Esophagus muscularis mucosa (tissue), 4 donors: ENCODE results near the gene ALKBH4.

ENCODE experiments used
- EP300 ChIP-seq: sonication (generic); formaldehyde crosslinking; IDR thresholded peaks from one replicate; pipeline ENCODE4 v1.6.1; 2017; ENCODE audit warnings: antibody characterized with exemption
- POLR2A ChIP-seq: fragments of 450-650 bp; IDR thresholded peaks from one replicate; pipeline ENCODE4 v1.6.1; 2017; ENCODE audit warnings: antibody characterized with exemption, moderate library complexity, mild to moderate bottlenecking, low read depth
- POLR2AphosphoS5 ChIP-seq, 2 donors: sonication (generic); formaldehyde crosslinking; IDR thresholded peaks; one replicate each; pipeline ENCODE4 v1.6.1; 2017; ENCODE audit warnings: antibody characterized with exemption in 2 of 2
- TF ChIP-seq, protein P1 (sequence below), 3 experiments: fragments of 200-600 bp in 2 of 3; fragments of 450-650 bp in 1 of 3; sonication (generic) in 2 of 3; IDR thresholded peaks; one replicate each; pipeline ENCODE4 v1.5.1; 2017 to 2019; ENCODE audit warnings: antibody characterized with exemption in 3 of 3, mild to moderate bottlenecking in 2 of 3, moderate library complexity in 1 of 3

DNA sequence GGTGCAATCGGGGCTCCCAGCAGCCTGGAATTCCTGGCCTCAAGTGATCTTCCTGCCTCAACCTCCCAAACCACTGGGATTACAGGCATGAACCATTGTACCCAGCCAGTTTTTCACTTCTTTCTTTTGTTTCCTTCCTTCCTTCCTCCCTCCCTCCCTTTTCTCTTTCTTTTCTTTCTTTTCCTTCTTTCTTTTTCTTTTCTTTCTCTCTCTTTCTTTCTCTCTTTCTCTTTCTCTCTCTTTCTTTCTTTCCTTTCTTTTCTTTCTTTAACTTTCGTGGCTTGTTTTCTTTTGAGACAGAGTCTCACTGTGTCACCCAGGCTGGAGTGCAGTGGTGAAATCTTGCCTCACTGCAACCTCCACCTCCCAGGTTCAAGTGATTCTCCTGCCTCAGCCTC, 19.0 kb downstream of the ALKBH4 start:
- no peak for TF ChIP-seq EP300
- TF ChIP-seq, protein P1, sequence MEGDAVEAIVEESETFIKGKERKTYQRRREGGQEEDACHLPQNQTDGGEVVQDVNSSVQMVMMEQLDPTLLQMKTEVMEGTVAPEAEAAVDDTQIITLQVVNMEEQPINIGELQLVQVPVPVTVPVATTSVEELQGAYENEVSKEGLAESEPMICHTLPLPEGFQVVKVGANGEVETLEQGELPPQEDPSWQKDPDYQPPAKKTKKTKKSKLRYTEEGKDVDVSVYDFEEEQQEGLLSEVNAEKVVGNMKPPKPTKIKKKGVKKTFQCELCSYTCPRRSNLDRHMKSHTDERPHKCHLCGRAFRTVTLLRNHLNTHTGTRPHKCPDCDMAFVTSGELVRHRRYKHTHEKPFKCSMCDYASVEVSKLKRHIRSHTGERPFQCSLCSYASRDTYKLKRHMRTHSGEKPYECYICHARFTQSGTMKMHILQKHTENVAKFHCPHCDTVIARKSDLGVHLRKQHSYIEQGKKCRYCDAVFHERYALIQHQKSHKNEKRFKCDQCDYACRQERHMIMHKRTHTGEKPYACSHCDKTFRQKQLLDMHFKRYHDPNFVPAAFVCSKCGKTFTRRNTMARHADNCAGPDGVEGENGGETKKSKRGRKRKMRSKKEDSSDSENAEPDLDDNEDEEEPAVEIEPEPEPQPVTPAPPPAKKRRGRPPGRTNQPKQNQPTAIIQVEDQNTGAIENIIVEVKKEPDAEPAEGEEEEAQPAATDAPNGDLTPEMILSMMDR (IDR thresholded peaks at IDR 0.05), result no peak
- no peak for TF ChIP-seq POLR2AphosphoS5 (IDR thresholded peaks at IDR 0.05)
- TF ChIP-seq POLR2A, result no peak
